Umbilical cord (tissue), 1 donor: ENCODE results near the gene HTN3. TPM values are rescaled to one million over a fixed set of nuclear protein-coding genes. Genes with fewer than 3 reads are reported as not detected.

ENCODE experiments used
- total RNA-seq: library from RNA; depleted of rRNA; stranded (reverse); fragments of >200 nt; gene quantifications from one replicate; pipeline ENCODE4 v1.2.3, GENCODE V29; 2014; ENCODE audit warnings: low replicate concordance; ENCODE audit not compliant: insufficient read depth

HTN3 gene
- total RNA-seq, 1 donor from 2014 or later: 4.8 TPM

Other genes starting within 250 kb of the HTN3 start
- 102 TPM for gene SULT1E1, start 168.3 kb upstream of the HTN3 start, total RNA-seq
- not detected for gene CSN1S1, start 97.4 kb upstream of the HTN3 start, total RNA-seq
- not detected for gene CSN2, start 62.7 kb upstream of the HTN3 start, total RNA-seq
- gene STATH, start 32.5 kb upstream of the HTN3 start, total RNA-seq: 5.8 TPM
- gene HTN1, start 22.0 kb downstream of the HTN3 start, total RNA-seq: 4.1 TPM
- gene PRR27, start 125.8 kb downstream of the HTN3 start, total RNA-seq: 7.7 TPM
- not detected for gene ODAM, start 167.3 kb downstream of the HTN3 start, total RNA-seq
- 5.3 TPM for gene FDCSP, start 197.7 kb downstream of the HTN3 start, total RNA-seq
- not detected for gene CSN3, start 214.1 kb downstream of the HTN3 start, total RNA-seq